ENCODE measurements around the gene BAHCC1. TPM values are rescaled to one million over a fixed set of nuclear protein-coding genes. Genes with fewer than 3 reads are reported as not detected.

The BAHCC1 gene
- total RNA-seq, 1 experiment from 2014 or later = 33.7 TPM

- H4K20me1 ChIP-seq (ENCODE audit: insufficient read depth) = no peaks in the 10 kb centered on the region
- no peaks in the 10 kb centered on the region for H3K9me3 ChIP-seq (ENCODE audit: insufficient read depth, low read depth)
- H3F3A ChIP-seq (ENCODE audit: insufficient read depth, low read depth) = no peaks in the 10 kb centered on the region
- no peak for TF ChIP-seq EZH2 (IDR thresholded peaks at IDR 0.05; ENCODE audit: low read depth)
- TF ChIP-seq CTCF (conservative IDR thresholded peaks at IDR 0.05) = no peak
- no peak overlapping the region for H3K4me2 ChIP-seq
- H3K27ac ChIP-seq = no peak overlapping the region
- POLR2A ChIA-PET (ENCODE audit: unreplicated experiment) = interaction anchor here (0.7 kb wide), 2 partner anchors 66 to 1322 kb away, joined by 12 to 16 read pairs; no protein-coding TSS in a partner anchor
- BruUV-seq (replicated peaks) = no TSS peak
- no peaks in the 10 kb centered on the region for H3K79me2 ChIP-seq (ENCODE audit: low read depth)
- no peaks in the 10 kb centered on the region for H3K36me3 ChIP-seq (ENCODE audit: low read depth)
- DNase-seq = no peak
- intact Hi-C loops (cut with micrococcal nuclease; ENCODE audit: unreplicated experiment) = no loop called here
- CTCF ChIA-PET = no interaction called here
- no peaks in the 10 kb centered on the region for H3K9me2 ChIP-seq (ENCODE audit: insufficient read depth)
- no peak overlapping the region for H2AFZ ChIP-seq
- H3K4me3 ChIP-seq = no peak overlapping the region
- no peaks in the 10 kb centered on the region for H3K4me1 ChIP-seq (replicated peaks; ENCODE audit: insufficient read depth)
- H3K27me3 ChIP-seq (ENCODE audit: insufficient read depth, low read depth) = no peaks in the 10 kb centered on the region
Measured at GRCh38 chr17:81445642-81446503, 50.6 kb downstream of the BAHCC1 start.

- H3K36me3 ChIP-seq (ENCODE audit: low read depth) = no peaks in the 10 kb centered on the region
- no peaks in the 10 kb centered on the region for H3K79me2 ChIP-seq (ENCODE audit: low read depth)
- no peaks in the 10 kb centered on the region for H3K27me3 ChIP-seq (ENCODE audit: insufficient read depth, low read depth)
- POLR2A ChIA-PET (ENCODE audit: unreplicated experiment) = no interaction called here
- CTCF ChIA-PET = no interaction called here
- TF ChIP-seq CTCF (conservative IDR thresholded peaks at IDR 0.05) (no peak), EZH2 (IDR thresholded peaks at IDR 0.05; ENCODE audit: low read depth) (no peak)
- H3K4me2 ChIP-seq = no peak overlapping the region
- BruUV-seq (replicated peaks) = no TSS peak
- intact Hi-C loops (cut with micrococcal nuclease; ENCODE audit: unreplicated experiment) = no loop called here
- H3K9me2 ChIP-seq (ENCODE audit: insufficient read depth) = no peaks in the 10 kb centered on the region
- no peak for DNase-seq
- no peak overlapping the region for H3K27ac ChIP-seq
- H4K20me1 ChIP-seq (ENCODE audit: insufficient read depth) = no peaks in the 10 kb centered on the region
- H3K4me3 ChIP-seq = no peak overlapping the region
- no peaks in the 10 kb centered on the region for H3K4me1 ChIP-seq (replicated peaks; ENCODE audit: insufficient read depth)
- H3F3A ChIP-seq (ENCODE audit: insufficient read depth, low read depth) = no peaks in the 10 kb centered on the region
- no peaks in the 10 kb centered on the region for H3K9me3 ChIP-seq (ENCODE audit: insufficient read depth, low read depth)
- no peak overlapping the region for H2AFZ ChIP-seq
Measured at GRCh38 chr17:81447331-81447933, 52.2 kb downstream of the BAHCC1 start.

- no peak for TF ChIP-seq CTCF (conservative IDR thresholded peaks at IDR 0.05)
- H3K9me3 ChIP-seq (ENCODE audit: insufficient read depth, low read depth) = no peaks in the 10 kb centered on the region
- no peaks in the 10 kb centered on the region for H3K4me1 ChIP-seq (replicated peaks; ENCODE audit: insufficient read depth)
- no peaks in the 10 kb centered on the region for H3F3A ChIP-seq (ENCODE audit: insufficient read depth, low read depth)
- H3K4me3 ChIP-seq = no peak overlapping the region
- ChIA-PET CTCF (interaction anchor here (0.6 kb wide), 1 partner anchor 43 kb away, joined by 8 read pairs; no protein-coding TSS in a partner anchor), POLR2A (ENCODE audit: unreplicated experiment) (no interaction called here)
- intact Hi-C loops (cut with micrococcal nuclease; ENCODE audit: unreplicated experiment) = no loop called here
- no peak overlapping the region for H3K4me2 ChIP-seq
- no peaks in the 10 kb centered on the region for H3K9me2 ChIP-seq (ENCODE audit: insufficient read depth)
- H3K79me2 ChIP-seq (ENCODE audit: low read depth) = no peaks in the 10 kb centered on the region
- H3K27me3 ChIP-seq (ENCODE audit: insufficient read depth, low read depth) = no peaks in the 10 kb centered on the region
- DNase-seq = no peak
- no peaks in the 10 kb centered on the region for H3K36me3 ChIP-seq (ENCODE audit: low read depth)
- H2AFZ ChIP-seq = no peak overlapping the region
- H3K27ac ChIP-seq = no peak overlapping the region
- BruUV-seq (replicated peaks) = no TSS peak
- no peaks in the 10 kb centered on the region for H4K20me1 ChIP-seq (ENCODE audit: insufficient read depth)
Measured at GRCh38 chr17:81448442-81448841, 53.2 kb downstream of the BAHCC1 start.
